ENCODE results near the gene SLC16A13. TPM values are rescaled to one million over a fixed set of nuclear protein-coding genes. Genes with fewer than 3 reads are reported as not detected.
"Not testable (repeated sequence)": the region's sequence is repeated elsewhere in the genome, so short reads cannot be mapped to it uniquely, and the experiment has no call there.

SLC16A13 gene
- total RNA-seq, 1 experiment from 2014 or later: 7.5 TPM

DNA sequence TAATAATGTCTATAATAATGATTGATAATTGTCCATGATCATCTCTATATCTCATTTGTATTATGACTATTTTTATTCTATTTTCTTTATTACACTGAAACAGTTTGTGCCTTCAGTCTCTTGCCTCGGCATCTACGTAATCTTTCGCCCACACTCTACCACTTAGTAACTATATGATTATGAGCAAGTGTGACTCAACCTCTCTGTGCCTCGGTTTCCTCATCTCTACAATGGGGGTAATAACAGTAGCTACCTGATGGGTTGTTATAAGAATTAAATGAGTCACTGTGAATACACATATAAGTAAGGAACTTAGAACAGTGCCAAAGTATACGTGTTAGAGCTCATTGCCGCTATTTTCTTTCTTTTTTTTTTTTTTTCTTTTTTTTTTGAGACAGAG is 11.8 kb downstream of the SLC16A13 start:
- no peak overlapping the region for H3K27ac Mint-ChIP-seq (ENCODE audit: low read depth, unreplicated experiment)
- no peaks in the 10 kb centered on the region for H3K9me3 Mint-ChIP-seq (ENCODE audit: unreplicated experiment)
- intact Hi-C loops (cut with micrococcal nuclease): loop anchor here (5.0 kb wide), 3 partner anchors 250 to 390 kb away; partner anchors contain the start of genes FGF11 and TMEM102
- BruUV-seq (replicated peaks): no TSS peak
- ChIA-PET POLR2A (interaction anchor here (0.6 to 1.2 kb wide), 2 partner anchors 11 to 259 kb away, joined by 3 to 4 read pairs; partner anchors contain the start of gene SLC16A13), CTCF (interaction anchor here (0.9 to 5.9 kb wide), 4 partner anchors 26 to 117 kb away, joined by 5 to 124 read pairs (median 11); no protein-coding TSS in a partner anchor)
- peaks cover 11% of the 10 kb centered on the region for H3K4me1 Mint-ChIP-seq (ENCODE audit: insufficient read depth, unreplicated experiment)
- H3K36me3 Mint-ChIP-seq (ENCODE audit: insufficient read depth, unreplicated experiment): no peaks in the 10 kb centered on the region
- TF ChIP-seq, protein P1, sequence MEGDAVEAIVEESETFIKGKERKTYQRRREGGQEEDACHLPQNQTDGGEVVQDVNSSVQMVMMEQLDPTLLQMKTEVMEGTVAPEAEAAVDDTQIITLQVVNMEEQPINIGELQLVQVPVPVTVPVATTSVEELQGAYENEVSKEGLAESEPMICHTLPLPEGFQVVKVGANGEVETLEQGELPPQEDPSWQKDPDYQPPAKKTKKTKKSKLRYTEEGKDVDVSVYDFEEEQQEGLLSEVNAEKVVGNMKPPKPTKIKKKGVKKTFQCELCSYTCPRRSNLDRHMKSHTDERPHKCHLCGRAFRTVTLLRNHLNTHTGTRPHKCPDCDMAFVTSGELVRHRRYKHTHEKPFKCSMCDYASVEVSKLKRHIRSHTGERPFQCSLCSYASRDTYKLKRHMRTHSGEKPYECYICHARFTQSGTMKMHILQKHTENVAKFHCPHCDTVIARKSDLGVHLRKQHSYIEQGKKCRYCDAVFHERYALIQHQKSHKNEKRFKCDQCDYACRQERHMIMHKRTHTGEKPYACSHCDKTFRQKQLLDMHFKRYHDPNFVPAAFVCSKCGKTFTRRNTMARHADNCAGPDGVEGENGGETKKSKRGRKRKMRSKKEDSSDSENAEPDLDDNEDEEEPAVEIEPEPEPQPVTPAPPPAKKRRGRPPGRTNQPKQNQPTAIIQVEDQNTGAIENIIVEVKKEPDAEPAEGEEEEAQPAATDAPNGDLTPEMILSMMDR (IDR thresholded peaks at IDR 0.05; ENCODE audit: unreplicated experiment): no peak
- H3K27me3 Mint-ChIP-seq (ENCODE audit: insufficient read depth, unreplicated experiment): no peaks in the 10 kb centered on the region
- peak; percentile 14 for DNase-seq (ENCODE audit: unreplicated experiment)
- H3K4me3 Mint-ChIP-seq (ENCODE audit: unreplicated experiment): no peak overlapping the region

GRCh38 chr17:7048968-7049367 is 13.2 kb downstream of the SLC16A13 start:
- no peak overlapping the region for H3K27ac Mint-ChIP-seq (ENCODE audit: low read depth, unreplicated experiment)
- no TSS peak for BruUV-seq (replicated peaks)
- H3K27me3 Mint-ChIP-seq (ENCODE audit: insufficient read depth, unreplicated experiment): no peaks in the 10 kb centered on the region
- intact Hi-C loops (cut with micrococcal nuclease): loop anchor here (5.0 kb wide), 3 partner anchors 248 to 388 kb away; partner anchors contain the start of genes FGF11 and TMEM102
- ChIA-PET POLR2A (no interaction called here), CTCF (interaction anchor here (0.5 to 5.9 kb wide), 5 partner anchors 90 to 129 kb away, joined by 3 to 124 read pairs (median 5); partner anchors contain the start of gene ASGR1)
- no peak overlapping the region for H3K4me3 Mint-ChIP-seq (ENCODE audit: unreplicated experiment)
- H3K9me3 Mint-ChIP-seq (ENCODE audit: unreplicated experiment): no peaks in the 10 kb centered on the region
- TF ChIP-seq, protein P1 (IDR thresholded peaks at IDR 0.05; ENCODE audit: unreplicated experiment): no peak
- no peak for DNase-seq (ENCODE audit: unreplicated experiment)
- H3K4me1 Mint-ChIP-seq (ENCODE audit: insufficient read depth, unreplicated experiment): peaks cover 11% of the 10 kb centered on the region
- no peaks in the 10 kb centered on the region for H3K36me3 Mint-ChIP-seq (ENCODE audit: insufficient read depth, unreplicated experiment)

DNA sequence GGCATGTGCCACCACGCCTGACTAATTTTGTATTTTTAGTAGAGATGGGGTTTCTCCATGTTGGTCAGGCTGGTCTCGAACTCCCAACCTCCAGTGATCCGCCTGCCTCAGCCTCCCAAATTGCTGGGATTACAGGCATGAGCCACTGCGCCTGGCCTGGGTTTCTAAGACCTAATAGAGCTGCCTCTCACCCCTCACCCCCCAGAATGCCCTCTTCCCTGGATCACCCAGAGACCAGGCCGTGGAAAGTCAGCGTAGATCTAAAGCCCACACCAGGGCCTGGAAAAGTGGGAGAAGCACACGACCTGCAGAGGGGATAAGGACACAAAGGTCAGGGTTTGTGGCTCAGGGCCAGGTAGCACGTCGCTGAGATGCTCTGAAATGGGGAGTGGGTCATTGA is 14.8 kb downstream of the SLC16A13 start:
- peaks cover 11% of the 10 kb centered on the region for H3K4me1 Mint-ChIP-seq (ENCODE audit: insufficient read depth, unreplicated experiment)
- intact Hi-C loops (cut with micrococcal nuclease); H3K27ac Mint-ChIP-seq (ENCODE audit: low read depth, unreplicated experiment); H3K9me3 Mint-ChIP-seq (ENCODE audit: unreplicated experiment); H3K27me3 Mint-ChIP-seq (ENCODE audit: insufficient read depth, unreplicated experiment); H3K4me3 Mint-ChIP-seq (ENCODE audit: unreplicated experiment); BruUV-seq (replicated peaks); DNase-seq (ENCODE audit: unreplicated experiment); H3K36me3 Mint-ChIP-seq (ENCODE audit: insufficient read depth, unreplicated experiment): not testable (repeated sequence)
- ChIA-PET CTCF (interaction anchor here (0.8 to 6.4 kb wide), 8 partner anchors 12 to 215 kb away, joined by 3 to 113 read pairs (median 10); partner anchors contain the start of gene ASGR1), POLR2A (interaction anchor here (0.5 to 2.7 kb wide), 3 partner anchors 78 to 213 kb away, joined by 5 to 10 read pairs (median 7); no protein-coding TSS in a partner anchor)

DNA sequence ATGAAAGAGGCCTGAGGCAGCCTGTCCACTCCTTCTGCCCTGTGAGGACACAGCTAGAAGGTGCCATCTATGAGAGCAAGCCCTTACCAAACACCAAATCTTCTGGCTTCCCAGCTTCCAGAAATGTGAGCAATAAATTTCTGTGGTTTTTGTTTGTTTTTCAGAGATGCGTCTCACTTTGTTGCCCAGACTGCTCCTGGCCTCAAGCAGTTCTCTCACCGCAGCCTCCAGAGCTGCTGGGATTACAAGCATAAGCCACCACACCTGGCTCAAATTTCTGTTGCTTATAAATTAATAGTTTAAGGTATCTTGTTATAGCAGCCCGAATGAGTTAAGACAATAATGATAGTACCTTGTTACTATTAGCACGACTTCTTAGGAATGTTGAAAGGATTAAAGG is 20.6 kb downstream of the SLC16A13 start:
- DNase-seq (ENCODE audit: unreplicated experiment): peak; percentile 54
- Mint-ChIP-seq H3K4me1 (ENCODE audit: insufficient read depth, unreplicated experiment) (peaks cover 18% of the 10 kb centered on the region), H3K9me3 (ENCODE audit: unreplicated experiment) (no peaks in the 10 kb centered on the region), H3K4me3 (ENCODE audit: unreplicated experiment) (no peak overlapping the region), H3K27me3 (ENCODE audit: insufficient read depth, unreplicated experiment) (no peaks in the 10 kb centered on the region), H3K36me3 (ENCODE audit: insufficient read depth, unreplicated experiment) (no peaks in the 10 kb centered on the region), H3K27ac (ENCODE audit: low read depth, unreplicated experiment) (no peak overlapping the region)
- ChIA-PET CTCF (interaction anchor here (0.6 to 6.4 kb wide), 4 partner anchors 10 to 139 kb away, joined by 3 to 113 read pairs (median 6); no protein-coding TSS in a partner anchor), POLR2A (interaction anchor here (0.6 to 0.8 kb wide), 2 partner anchors 69 to 164 kb away, joined by 3 to 4 read pairs; no protein-coding TSS in a partner anchor)
- TF ChIP-seq, protein P1 (IDR thresholded peaks at IDR 0.05; ENCODE audit: unreplicated experiment): no peak
- no TSS peak for BruUV-seq (replicated peaks)
- intact Hi-C loops (cut with micrococcal nuclease): no loop called here
